Measurements from ENCODE around the gene TEPSIN. TPM values are rescaled to one million over a fixed set of nuclear protein-coding genes. Genes with fewer than 3 reads are reported as not detected.

Gene TEPSIN
- total RNA-seq, 4 donors from 2014 or later: 43.0 to 94.5 (median 55.3) TPM

DNA sequence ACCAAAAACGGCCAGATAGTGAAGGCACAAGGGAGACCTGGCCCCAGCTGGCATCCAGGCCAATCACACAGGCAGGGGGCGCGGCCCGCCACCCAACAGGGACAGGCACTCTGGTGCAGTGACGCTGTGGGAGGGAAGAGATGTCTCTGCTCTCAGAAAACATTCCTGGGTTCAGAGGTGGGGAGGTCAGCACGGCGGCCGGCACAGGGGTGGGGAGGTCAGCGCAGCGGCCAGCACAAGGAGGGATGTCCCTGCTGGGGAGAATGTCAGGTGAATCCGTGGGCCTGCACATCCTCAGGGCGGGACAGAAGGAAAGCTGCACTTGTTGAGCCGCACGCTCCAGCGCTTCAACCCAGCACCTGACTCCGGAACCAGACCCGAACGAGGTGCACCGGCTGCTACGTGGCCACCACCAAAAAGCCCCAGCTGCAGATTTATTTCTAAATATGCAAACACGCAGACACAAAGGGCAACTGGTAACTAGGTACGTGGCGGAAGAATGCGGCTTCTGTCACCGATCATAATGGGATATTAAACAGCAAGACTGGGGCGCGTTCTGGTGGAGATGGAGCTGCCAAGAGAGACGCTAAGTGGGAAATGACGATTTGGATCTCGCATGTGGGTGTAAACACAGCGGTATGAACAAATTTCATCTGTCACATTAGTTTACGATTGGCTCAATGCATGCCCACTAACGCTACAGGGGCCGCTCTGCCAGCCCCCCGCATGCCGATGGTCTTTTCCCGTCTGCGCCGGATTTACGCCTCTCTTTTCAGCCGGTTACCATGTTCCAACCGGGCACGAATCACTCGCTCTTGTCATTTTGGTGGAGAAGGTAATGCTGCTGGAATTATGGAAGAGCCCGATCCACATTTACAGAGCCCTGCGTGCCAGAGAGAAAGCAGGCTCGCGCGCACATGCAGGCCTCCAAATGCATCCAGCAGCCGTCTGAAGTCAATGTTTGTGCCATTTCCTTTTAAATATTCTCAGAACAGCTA is 40.7 kb upstream of the TEPSIN start:
- Histone ChIP-seq H3K9me3 (no peaks in the 10 kb centered on the region), H3K27me3 (no peaks in the 10 kb centered on the region), H3K4me3 (no peak overlapping the region), H3K27ac (no peak overlapping the region), H3K36me3 (peaks cover 72% of the 10 kb centered on the region), H3K4me1 (peaks cover 12% of the 10 kb centered on the region)
- TF ChIP-seq EP300 (IDR thresholded peaks at IDR 0.05): no peak
- no peak for DNase-seq (ENCODE audit: low spot score in 2 of 2)
- WGBS: 94% methylated on average over 49 of the region's 50 CpGs

DNA sequence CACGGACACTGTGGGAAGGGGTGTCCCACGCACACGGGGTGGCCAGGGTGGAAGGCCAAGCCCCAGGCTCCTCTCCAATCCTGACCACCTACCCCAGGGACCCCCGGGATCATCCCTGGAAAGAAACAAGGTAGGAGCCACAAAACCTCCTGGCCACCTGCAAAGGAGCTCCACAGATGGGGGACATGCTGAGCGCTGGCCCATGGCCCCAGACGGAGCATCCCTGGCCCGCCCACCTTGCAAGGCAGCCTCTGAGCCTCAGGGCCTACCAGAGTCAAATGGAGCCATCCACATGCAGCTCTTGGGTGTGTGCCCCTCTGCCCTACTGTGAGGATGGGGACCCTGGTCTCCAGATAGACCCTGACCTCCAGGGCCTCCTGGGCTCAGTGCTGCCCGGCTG is 40.0 kb upstream of the TEPSIN start:
- TF ChIP-seq POLR2AphosphoS5 (IDR thresholded peaks at IDR 0.05): no peak
- no peak for TF ChIP-seq POLR2A (IDR thresholded peaks at IDR 0.05)
- TF ChIP-seq EP300 (IDR thresholded peaks at IDR 0.05): no peak
- TF ChIP-seq, protein P1, sequence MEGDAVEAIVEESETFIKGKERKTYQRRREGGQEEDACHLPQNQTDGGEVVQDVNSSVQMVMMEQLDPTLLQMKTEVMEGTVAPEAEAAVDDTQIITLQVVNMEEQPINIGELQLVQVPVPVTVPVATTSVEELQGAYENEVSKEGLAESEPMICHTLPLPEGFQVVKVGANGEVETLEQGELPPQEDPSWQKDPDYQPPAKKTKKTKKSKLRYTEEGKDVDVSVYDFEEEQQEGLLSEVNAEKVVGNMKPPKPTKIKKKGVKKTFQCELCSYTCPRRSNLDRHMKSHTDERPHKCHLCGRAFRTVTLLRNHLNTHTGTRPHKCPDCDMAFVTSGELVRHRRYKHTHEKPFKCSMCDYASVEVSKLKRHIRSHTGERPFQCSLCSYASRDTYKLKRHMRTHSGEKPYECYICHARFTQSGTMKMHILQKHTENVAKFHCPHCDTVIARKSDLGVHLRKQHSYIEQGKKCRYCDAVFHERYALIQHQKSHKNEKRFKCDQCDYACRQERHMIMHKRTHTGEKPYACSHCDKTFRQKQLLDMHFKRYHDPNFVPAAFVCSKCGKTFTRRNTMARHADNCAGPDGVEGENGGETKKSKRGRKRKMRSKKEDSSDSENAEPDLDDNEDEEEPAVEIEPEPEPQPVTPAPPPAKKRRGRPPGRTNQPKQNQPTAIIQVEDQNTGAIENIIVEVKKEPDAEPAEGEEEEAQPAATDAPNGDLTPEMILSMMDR (IDR thresholded peaks at IDR 0.05): no peak
- Histone ChIP-seq H3K9me3 (no peaks in the 10 kb centered on the region), H3K27me3 (no peaks in the 10 kb centered on the region), H3K4me1 (peaks cover 10% of the 10 kb centered on the region), H3K27ac (no peak overlapping the region), H3K36me3 (peaks cover 78% of the 10 kb centered on the region), H3K4me3 (no peak overlapping the region)
- 94% methylated on average over 3 of the region's 8 CpGs for WGBS
- no peak for DNase-seq (ENCODE audit: low spot score in 2 of 2)

- TF ChIP-seq POLR2A (IDR thresholded peaks at IDR 0.05): no peak
- TF ChIP-seq POLR2AphosphoS5 (IDR thresholded peaks at IDR 0.05): no peak
- no peak for TF ChIP-seq EP300 (IDR thresholded peaks at IDR 0.05)
- TF ChIP-seq, protein P1 (IDR thresholded peaks at IDR 0.05): no peak
- no peaks in the 10 kb centered on the region for H3K27me3 ChIP-seq
- H3K4me1 ChIP-seq: peaks cover 11% of the 10 kb centered on the region
- WGBS: 97% methylated on average over 16 of the region's 20 CpGs
- no peak overlapping the region for H3K27ac ChIP-seq
- peaks cover 79% of the 10 kb centered on the region for H3K36me3 ChIP-seq
- H3K4me3 ChIP-seq: no peak overlapping the region
- H3K9me3 ChIP-seq: no peaks in the 10 kb centered on the region
- no peak for DNase-seq (ENCODE audit: low spot score in 2 of 2)
Observed at GRCh38 chr17:81277946-81278693, 39.3 kb upstream of the TEPSIN start.

- TF ChIP-seq POLR2AphosphoS5 (IDR thresholded peaks at IDR 0.05) (no peak), POLR2A (IDR thresholded peaks at IDR 0.05) (no peak), EP300 (IDR thresholded peaks at IDR 0.05) (no peak)
- TF ChIP-seq, protein P1 (IDR thresholded peaks at IDR 0.05): no peak
- peaks cover 15% of the 10 kb centered on the region for H3K4me1 ChIP-seq
- no peaks in the 10 kb centered on the region for H3K27me3 ChIP-seq
- WGBS: 63% methylated on average over 10 of the region's 18 CpGs
- DNase-seq (ENCODE audit: low spot score in 2 of 2): no peak
- no peak overlapping the region for H3K4me3 ChIP-seq
- H3K27ac ChIP-seq: no peak overlapping the region
- H3K36me3 ChIP-seq: peaks cover 74% of the 10 kb centered on the region
- no peaks in the 10 kb centered on the region for H3K9me3 ChIP-seq
Observed at GRCh38 chr17:81277421-81277820, 38.6 kb upstream of the TEPSIN start.

DNA sequence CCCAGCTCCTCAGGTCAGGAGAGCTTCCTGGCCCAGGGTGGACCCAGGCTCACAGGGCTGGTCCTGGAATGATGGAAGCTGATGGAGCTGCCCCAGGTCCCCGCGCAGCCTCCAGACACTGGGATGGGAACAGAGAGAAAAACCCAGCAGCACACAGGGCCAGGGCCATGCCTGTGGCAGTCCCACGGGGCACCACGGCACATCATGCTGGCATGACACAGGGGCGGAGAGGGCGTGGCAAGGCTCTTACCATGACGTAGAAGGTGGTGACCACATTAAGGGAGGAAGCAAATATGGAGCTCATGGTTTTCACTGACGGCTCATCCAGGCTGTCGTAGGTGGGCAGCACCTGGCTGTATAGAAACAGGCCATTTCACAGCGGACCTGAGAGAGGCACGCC is 37.9 kb upstream of the TEPSIN start:
- H3K4me1 ChIP-seq: peaks cover 15% of the 10 kb centered on the region
- H3K36me3 ChIP-seq: peaks cover 71% of the 10 kb centered on the region
- no peak overlapping the region for H3K4me3 ChIP-seq
- no peak overlapping the region for H3K27ac ChIP-seq
- H3K9me3 ChIP-seq: no peaks in the 10 kb centered on the region
- H3K27me3 ChIP-seq: no peaks in the 10 kb centered on the region
- TF ChIP-seq EP300 (IDR thresholded peaks at IDR 0.05) (no peak), POLR2AphosphoS5 (IDR thresholded peaks at IDR 0.05) (no peak), POLR2A (IDR thresholded peaks at IDR 0.05) (no peak)
- TF ChIP-seq, protein P1 (IDR thresholded peaks at IDR 0.05): no peak
- WGBS: 55% methylated on average over 11 of the region's 11 CpGs
- DNase-seq (ENCODE audit: low spot score in 2 of 2): no peak
